Type B pancreatic cell (in vitro differentiated cells): Measurements from ENCODE around the gene MAB21L4. TPM values are rescaled to one million over a fixed set of nuclear protein-coding genes. Genes with fewer than 3 reads are reported as not detected.
A peak's percentile ranks its signal among the peaks of the same experiment; 100 is the strongest.

Source experiments
- DNase-seq: peaks from one replicate; pipeline ENCODE4 v3.0.0; 2021; ENCODE audit warnings: mixed read lengths; ENCODE audit not compliant: unreplicated experiment; ENCODE audit errors: extremely low spot score
- H3K27ac Mint-ChIP-seq: 2 replicates; pipeline ENCODE4 v1.8.0; 2021; ENCODE audit warnings: mild to moderate bottlenecking, mixed read lengths
- H3K27me3 Mint-ChIP-seq: 2 replicates; pipeline ENCODE4 v1.8.0; 2021; ENCODE audit warnings: mixed read lengths
- H3K36me3 Mint-ChIP-seq: 2 replicates; pipeline ENCODE4 v1.8.0; 2021; ENCODE audit warnings: mixed read lengths
- H3K4me1 Mint-ChIP-seq: one replicate; pipeline ENCODE4 v1.8.0; 2021; ENCODE audit warnings: mixed read lengths; ENCODE audit not compliant: unreplicated experiment
- H3K4me3 Mint-ChIP-seq: 2 replicates; pipeline ENCODE4 v1.8.0; 2021; ENCODE audit warnings: mild to moderate bottlenecking, mixed read lengths
- H3K9me3 Mint-ChIP-seq: 2 replicates; pipeline ENCODE4 v1.8.0; 2021; ENCODE audit warnings: mixed read lengths
- total RNA-seq: library from RNA; stranded (reverse); gene quantifications from 2 replicates; pipeline ENCODE4 v1.2.1, GENCODE V29; 2021; ENCODE audit warnings: low replicate concordance
- TF ChIP-seq, protein P1 (sequence below): fragments of 200-600 bp; sonication (generic); conservative IDR thresholded peaks from 2 replicates; pipeline ENCODE4 v1.5.0; 2021; ENCODE audit warnings: antibody characterized with exemption, mild to moderate bottlenecking

Gene MAB21L4
- total RNA-seq, 1 donor from 2014 or later = 62.0 TPM

DNA sequence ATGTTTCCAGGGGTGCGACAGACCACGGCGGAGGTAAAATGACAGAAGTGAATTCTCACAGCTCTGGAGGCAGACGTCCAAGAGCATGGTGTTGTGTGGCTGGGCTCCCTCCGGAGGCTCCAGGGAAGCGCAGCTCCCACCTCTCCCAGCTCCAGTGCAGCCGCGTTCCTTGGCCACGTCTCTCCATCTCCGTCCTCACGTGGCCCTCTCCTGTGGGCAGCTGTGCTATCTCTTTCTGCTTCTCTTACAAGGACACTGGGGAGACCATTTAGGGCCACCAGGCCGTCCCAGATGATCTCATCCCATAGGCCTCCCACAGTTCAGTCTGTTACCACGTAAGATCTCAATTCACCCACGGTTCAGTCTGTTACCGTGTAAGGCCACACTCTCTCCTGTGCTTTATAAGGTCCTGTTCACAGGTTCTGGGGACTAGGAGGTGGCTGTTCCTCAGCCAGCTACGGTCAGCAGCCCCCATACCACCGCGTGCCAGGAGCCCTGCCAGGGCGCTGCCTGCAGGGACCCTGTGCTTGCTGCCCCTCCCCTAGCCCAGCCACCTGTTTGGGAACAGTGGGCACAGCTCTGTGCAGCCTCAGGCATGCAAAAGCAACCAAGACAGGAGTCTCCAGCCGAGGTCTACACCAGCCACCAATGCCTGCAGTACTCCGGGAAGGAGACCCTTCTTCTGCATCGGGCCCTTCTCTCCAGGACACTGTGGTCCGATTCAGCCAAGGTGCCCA, 2.9 kb upstream of the MAB21L4 start:
- H3K4me1 Mint-ChIP-seq = peaks cover 8% of the 10 kb centered on the region
- no peak for DNase-seq
- no peaks in the 10 kb centered on the region for H3K36me3 Mint-ChIP-seq
- H3K27me3 Mint-ChIP-seq = no peaks in the 10 kb centered on the region
- H3K9me3 Mint-ChIP-seq = no peaks in the 10 kb centered on the region
- peak overlapping the region; percentile 90 for H3K27ac Mint-ChIP-seq
- TF ChIP-seq, protein P1, sequence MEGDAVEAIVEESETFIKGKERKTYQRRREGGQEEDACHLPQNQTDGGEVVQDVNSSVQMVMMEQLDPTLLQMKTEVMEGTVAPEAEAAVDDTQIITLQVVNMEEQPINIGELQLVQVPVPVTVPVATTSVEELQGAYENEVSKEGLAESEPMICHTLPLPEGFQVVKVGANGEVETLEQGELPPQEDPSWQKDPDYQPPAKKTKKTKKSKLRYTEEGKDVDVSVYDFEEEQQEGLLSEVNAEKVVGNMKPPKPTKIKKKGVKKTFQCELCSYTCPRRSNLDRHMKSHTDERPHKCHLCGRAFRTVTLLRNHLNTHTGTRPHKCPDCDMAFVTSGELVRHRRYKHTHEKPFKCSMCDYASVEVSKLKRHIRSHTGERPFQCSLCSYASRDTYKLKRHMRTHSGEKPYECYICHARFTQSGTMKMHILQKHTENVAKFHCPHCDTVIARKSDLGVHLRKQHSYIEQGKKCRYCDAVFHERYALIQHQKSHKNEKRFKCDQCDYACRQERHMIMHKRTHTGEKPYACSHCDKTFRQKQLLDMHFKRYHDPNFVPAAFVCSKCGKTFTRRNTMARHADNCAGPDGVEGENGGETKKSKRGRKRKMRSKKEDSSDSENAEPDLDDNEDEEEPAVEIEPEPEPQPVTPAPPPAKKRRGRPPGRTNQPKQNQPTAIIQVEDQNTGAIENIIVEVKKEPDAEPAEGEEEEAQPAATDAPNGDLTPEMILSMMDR = no peak
- peak overlapping the region; percentile 67 for H3K4me3 Mint-ChIP-seq

- no peaks in the 10 kb centered on the region for H3K27me3 Mint-ChIP-seq
- H3K4me1 Mint-ChIP-seq = peaks cover 12% of the 10 kb centered on the region
- TF ChIP-seq, protein P1 = no peak
- no peaks in the 10 kb centered on the region for H3K9me3 Mint-ChIP-seq
- DNase-seq = no peak
- H3K4me3 Mint-ChIP-seq = peak overlapping the region; percentile 67
- H3K36me3 Mint-ChIP-seq = no peaks in the 10 kb centered on the region
- H3K27ac Mint-ChIP-seq = peak overlapping the region; percentile 90
Observed at GRCh38 chr2:240898108-240898730, 2.3 kb upstream of the MAB21L4 start.

- DNase-seq = no peak
- peaks cover 12% of the 10 kb centered on the region for H3K4me1 Mint-ChIP-seq
- H3K27ac Mint-ChIP-seq = peak overlapping the region; percentile 48
- no peaks in the 10 kb centered on the region for H3K27me3 Mint-ChIP-seq
- TF ChIP-seq, protein P1 = no peak
- H3K36me3 Mint-ChIP-seq = no peaks in the 10 kb centered on the region
- no peaks in the 10 kb centered on the region for H3K9me3 Mint-ChIP-seq
- H3K4me3 Mint-ChIP-seq = peak overlapping the region; percentile 54
Observed at GRCh38 chr2:240896871-240897692, 1.1 kb upstream of the MAB21L4 start.

- no peaks in the 10 kb centered on the region for H3K36me3 Mint-ChIP-seq
- no peak overlapping the region for H3K4me3 Mint-ChIP-seq
- H3K4me1 Mint-ChIP-seq = peaks cover 12% of the 10 kb centered on the region
- H3K9me3 Mint-ChIP-seq = no peaks in the 10 kb centered on the region
- H3K27me3 Mint-ChIP-seq = no peaks in the 10 kb centered on the region
- TF ChIP-seq, protein P1 = no peak
- DNase-seq = no peak
- H3K27ac Mint-ChIP-seq = peak overlapping the region; percentile 66
Observed at GRCh38 chr2:240896394-240896793, 438 bp upstream of the MAB21L4 start.

GRCh38 chr2:240894836-240895558, 959 bp downstream of the MAB21L4 start:
- Mint-ChIP-seq H3K9me3 (no peaks in the 10 kb centered on the region), H3K36me3 (no peaks in the 10 kb centered on the region), H3K4me3 (peak overlapping the region; percentile 86), H3K4me1 (peaks cover 12% of the 10 kb centered on the region), H3K27ac (peak overlapping the region; percentile 81), H3K27me3 (no peaks in the 10 kb centered on the region)
- no peak for DNase-seq
- TF ChIP-seq, protein P1 = no peak
